ENCODE results near the gene ROBO1. TPM values are rescaled to one million over a fixed set of nuclear protein-coding genes. Genes with fewer than 3 reads are reported as not detected.

The ROBO1 gene
- total and polyA plus RNA-seq, 2 of the 13 experiments (the other 11 are each of a cell fraction or from before 2014, with no cell fraction given), result 52.2 to 71.0 TPM

DNA sequence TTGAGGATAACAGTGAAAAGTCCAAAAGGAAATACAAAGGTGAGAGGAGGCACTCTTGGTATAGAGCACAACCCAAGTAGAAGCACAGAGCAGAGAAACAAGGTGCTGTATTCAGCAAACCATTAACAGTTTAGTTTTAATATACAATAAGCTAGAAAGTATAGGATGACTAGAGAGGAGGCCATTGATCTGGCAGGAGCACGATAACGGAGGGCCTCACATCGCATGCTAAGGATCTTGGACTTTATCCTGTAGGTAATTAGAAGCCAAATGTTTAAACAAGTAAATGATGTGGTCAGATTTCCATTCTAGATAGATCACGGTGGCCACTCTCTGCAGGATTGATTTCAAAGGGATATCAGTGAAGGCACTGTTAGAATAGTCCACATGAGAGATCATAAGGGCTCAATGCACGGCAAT, 935.0 kb downstream of the ROBO1 start (continued):
- TF ChIP-seq, protein P1, sequence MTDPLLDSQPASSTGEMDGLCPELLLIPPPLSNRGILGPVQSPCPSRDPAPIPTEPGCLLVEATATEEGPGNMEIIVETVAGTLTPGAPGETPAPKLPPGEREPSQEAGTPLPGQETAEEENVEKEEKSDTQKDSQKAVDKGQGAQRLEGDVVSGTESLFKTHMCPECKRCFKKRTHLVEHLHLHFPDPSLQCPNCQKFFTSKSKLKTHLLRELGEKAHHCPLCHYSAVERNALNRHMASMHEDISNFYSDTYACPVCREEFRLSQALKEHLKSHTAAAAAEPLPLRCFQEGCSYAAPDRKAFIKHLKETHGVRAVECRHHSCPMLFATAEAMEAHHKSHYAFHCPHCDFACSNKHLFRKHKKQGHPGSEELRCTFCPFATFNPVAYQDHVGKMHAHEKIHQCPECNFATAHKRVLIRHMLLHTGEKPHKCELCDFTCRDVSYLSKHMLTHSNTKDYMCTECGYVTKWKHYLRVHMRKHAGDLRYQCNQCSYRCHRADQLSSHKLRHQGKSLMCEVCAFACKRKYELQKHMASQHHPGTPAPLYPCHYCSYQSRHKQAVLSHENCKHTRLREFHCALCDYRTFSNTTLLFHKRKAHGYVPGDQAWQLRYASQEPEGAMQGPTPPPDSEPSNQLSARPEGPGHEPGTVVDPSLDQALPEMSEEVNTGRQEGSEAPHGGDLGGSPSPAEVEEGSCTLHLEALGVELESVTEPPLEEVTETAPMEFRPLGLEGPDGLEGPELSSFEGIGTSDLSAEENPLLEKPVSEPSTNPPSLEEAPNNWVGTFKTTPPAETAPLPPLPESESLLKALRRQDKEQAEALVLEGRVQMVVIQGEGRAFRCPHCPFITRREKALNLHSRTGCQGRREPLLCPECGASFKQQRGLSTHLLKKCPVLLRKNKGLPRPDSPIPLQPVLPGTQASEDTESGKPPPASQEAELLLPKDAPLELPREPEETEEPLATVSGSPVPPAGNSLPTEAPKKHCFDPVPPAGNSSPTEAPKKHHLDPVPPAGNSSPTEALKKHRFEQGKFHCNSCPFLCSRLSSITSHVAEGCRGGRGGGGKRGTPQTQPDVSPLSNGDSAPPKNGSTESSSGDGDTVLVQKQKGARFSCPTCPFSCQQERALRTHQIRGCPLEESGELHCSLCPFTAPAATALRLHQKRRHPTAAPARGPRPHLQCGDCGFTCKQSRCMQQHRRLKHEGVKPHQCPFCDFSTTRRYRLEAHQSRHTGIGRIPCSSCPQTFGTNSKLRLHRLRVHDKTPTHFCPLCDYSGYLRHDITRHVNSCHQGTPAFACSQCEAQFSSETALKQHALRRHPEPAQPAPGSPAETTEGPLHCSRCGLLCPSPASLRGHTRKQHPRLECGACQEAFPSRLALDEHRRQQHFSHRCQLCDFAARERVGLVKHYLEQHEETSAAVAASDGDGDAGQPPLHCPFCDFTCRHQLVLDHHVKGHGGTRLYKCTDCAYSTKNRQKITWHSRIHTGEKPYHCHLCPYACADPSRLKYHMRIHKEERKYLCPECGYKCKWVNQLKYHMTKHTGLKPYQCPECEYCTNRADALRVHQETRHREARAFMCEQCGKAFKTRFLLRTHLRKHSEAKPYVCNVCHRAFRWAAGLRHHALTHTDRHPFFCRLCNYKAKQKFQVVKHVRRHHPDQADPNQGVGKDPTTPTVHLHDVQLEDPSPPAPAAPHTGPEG (CRISPR knock-in tag; IDR thresholded peaks at IDR 0.05), result no peak
- TF ChIP-seq ZNF337 (CRISPR knock-in tag; IDR thresholded peaks at IDR 0.05; ENCODE audit: borderline replicate concordance, low read depth) (no peak), NFATC3 (CRISPR knock-in tag; IDR thresholded peaks at IDR 0.05) (no peak), ZNF232 (CRISPR knock-in tag; IDR thresholded peaks at IDR 0.05; ENCODE audit: borderline replicate concordance) (peak; percentile 33; the same call in 1 of the 2 replicates), NR3C1 (CRISPR knock-in tag; IDR thresholded peaks at IDR 0.05) (no peak), RBM22 (optimal IDR thresholded peaks at IDR 0.05; ENCODE audit: low read length) (no peak), KAT8 (CRISPR knock-in tag; IDR thresholded peaks at IDR 0.05) (0 out of 2 replicates have a peak, but pooled peaks have one; percentile 27), ZNF235 (CRISPR knock-in tag; IDR thresholded peaks at IDR 0.05; ENCODE audit: borderline replicate concordance) (no peak), HMG20A (CRISPR knock-in tag; IDR thresholded peaks at IDR 0.05; ENCODE audit: borderline replicate concordance) (peak; percentile 78; the same call in 1 of the 2 replicates), FOXO1 (CRISPR knock-in tag; IDR thresholded peaks at IDR 0.05) (peak; percentile 67), RXRB (CRISPR knock-in tag; IDR thresholded peaks at IDR 0.05; ENCODE audit: borderline replicate concordance) (peak; percentile 80), ZBTB34 (CRISPR knock-in tag; IDR thresholded peaks at IDR 0.05) (no peak), TSC22D2 (CRISPR knock-in tag; IDR thresholded peaks at IDR 0.05; ENCODE audit: borderline replicate concordance) (no peak), GTF3A (CRISPR knock-in tag; conservative IDR thresholded peaks at IDR 0.05) (0 out of 2 replicates have a peak, but pooled peaks have one; percentile 78), DDIT3 (CRISPR knock-in tag; IDR thresholded peaks at IDR 0.05) (no peak), TEAD3 (CRISPR knock-in tag; optimal IDR thresholded peaks at IDR 0.05; ENCODE audit: borderline replicate concordance) (peak; percentile 58), TARDBP (CRISPR knock-in tag; IDR thresholded peaks at IDR 0.05) (peak; percentile 20; the same call in 1 of the 2 replicates)
- TF ChIP-seq, protein P2, sequence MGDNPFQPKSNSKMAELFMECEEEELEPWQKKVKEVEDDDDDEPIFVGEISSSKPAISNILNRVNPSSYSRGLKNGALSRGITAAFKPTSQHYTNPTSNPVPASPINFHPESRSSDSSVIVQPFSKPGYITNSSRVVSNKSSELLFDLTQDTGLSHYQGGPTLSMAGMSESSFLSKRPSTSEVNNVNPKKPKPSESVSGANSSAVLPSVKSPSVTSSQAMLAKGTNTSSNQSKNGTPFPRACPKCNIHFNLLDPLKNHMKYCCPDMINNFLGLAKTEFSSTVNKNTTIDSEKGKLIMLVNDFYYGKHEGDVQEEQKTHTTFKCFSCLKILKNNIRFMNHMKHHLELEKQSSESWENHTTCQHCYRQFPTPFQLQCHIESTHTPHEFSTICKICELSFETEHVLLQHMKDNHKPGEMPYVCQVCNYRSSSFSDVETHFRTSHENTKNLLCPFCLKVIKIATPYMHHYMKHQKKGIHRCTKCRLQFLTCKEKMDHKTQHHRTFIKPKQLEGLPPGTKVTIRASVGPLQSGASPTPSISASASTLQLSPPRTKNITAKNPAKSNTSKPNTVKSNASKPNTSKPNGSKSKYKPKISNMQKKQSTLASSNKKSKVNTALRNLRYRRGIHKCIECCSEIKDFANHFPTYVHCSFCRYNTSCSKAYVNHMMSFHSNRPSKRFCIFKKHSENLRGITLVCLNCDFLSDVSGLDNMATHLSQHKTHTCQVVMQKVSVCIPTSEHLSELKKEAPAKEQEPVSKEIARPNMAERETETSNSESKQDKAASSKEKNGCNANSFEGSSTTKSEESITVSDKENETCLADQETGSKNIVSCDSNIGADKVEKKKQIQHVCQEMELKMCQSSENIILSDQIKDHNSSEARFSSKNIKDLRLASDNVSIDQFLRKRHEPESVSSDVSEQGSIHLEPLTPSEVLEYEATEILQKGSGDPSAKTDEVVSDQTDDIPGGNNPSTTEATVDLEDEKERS (CRISPR knock-in tag; IDR thresholded peaks at IDR 0.05), result peak; percentile 68; the same call in 1 of the 2 replicates
- TF ChIP-seq, protein P3, sequence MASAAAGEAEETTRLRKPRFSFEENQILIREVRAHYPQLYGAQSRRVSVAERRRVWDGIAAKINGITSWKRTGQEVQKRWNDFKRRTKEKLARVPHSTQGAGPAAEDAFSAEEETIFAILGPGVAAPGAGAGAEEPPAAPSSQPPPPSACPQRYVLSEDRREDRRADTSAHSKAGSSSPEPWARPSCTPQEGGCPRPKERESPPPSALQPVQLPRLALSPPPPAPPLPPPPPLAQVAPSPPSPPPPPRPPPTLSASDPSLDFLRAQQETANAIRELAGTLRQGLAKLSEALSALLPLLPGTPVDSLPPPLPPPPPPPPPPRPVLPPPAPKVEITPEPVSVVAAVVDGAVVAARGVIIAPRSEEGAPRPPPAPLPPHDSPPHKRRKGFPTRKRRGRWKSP (CRISPR knock-in tag; IDR thresholded peaks at IDR 0.05), result no peak
